ENCODE results near the gene TTF1. TPM values are rescaled to one million over a fixed set of nuclear protein-coding genes. Genes with fewer than 3 reads are reported as not detected.

TTF1 gene
- total RNA-seq, 1 donor from 2014 or later, result 22.0 TPM

- TF ChIP-seq CTCF (IDR thresholded peaks at IDR 0.05), result no peak
- Mint-ChIP-seq H3K4me1 (peaks cover 17% of the 10 kb centered on the region), H3K9me3 (no peaks in the 10 kb centered on the region), H3K27me3 (peaks cover 49% of the 10 kb centered on the region), H3K4me3 (no peak overlapping the region), H3K36me3 (ENCODE audit: low read depth) (no peaks in the 10 kb centered on the region), H3K27ac (no peak overlapping the region)
- ATAC-seq (ENCODE audit: low read depth) (no peak), DNase-seq (no peak)
- POLR2A ChIA-PET, result no interaction called here
- CTCF ChIA-PET, result interaction anchor here (0.8 kb wide), 1 partner anchor 487 kb away, joined by 4 read pairs; no protein-coding TSS in a partner anchor
- intact Hi-C loops (cut with micrococcal nuclease), result loop anchor here (10.0 kb wide), 1 partner anchor 250 kb away; the partner anchor contains the start of gene NTNG2
These were observed 8.5 kb upstream of the TTF1 start for GRCh38 chr9:132415181-132415580.

GRCh38 chr9:132414731-132415130 is 8.1 kb upstream of the TTF1 start:
- H3K4me3 Mint-ChIP-seq, result no peak overlapping the region
- peaks cover 46% of the 10 kb centered on the region for H3K27me3 Mint-ChIP-seq
- H3K9me3 Mint-ChIP-seq, result no peaks in the 10 kb centered on the region
- TF ChIP-seq CTCF (IDR thresholded peaks at IDR 0.05), result no peak
- intact Hi-C loops (cut with micrococcal nuclease), result loop anchor here (5.0 to 10.0 kb wide), 4 partner anchors 250 to 1287 kb away; partner anchors contain the start of genes GTF3C5, NTNG2 and NUP214
- CTCF ChIA-PET, result interaction anchor here (0.8 kb wide), 1 partner anchor 488 kb away, joined by 4 read pairs; no protein-coding TSS in a partner anchor
- no peak overlapping the region for H3K27ac Mint-ChIP-seq
- H3K36me3 Mint-ChIP-seq (ENCODE audit: low read depth), result no peaks in the 10 kb centered on the region
- no peak for DNase-seq
- POLR2A ChIA-PET, result no interaction called here
- H3K4me1 Mint-ChIP-seq, result peaks cover 17% of the 10 kb centered on the region
- no peak for ATAC-seq (ENCODE audit: low read depth)

GRCh38 chr9:132413926-132414325 is 7.3 kb upstream of the TTF1 start:
- Mint-ChIP-seq H3K9me3 (no peaks in the 10 kb centered on the region), H3K36me3 (ENCODE audit: low read depth) (no peaks in the 10 kb centered on the region), H3K4me1 (peaks cover 20% of the 10 kb centered on the region), H3K27ac (no peak overlapping the region), H3K27me3 (peaks cover 39% of the 10 kb centered on the region), H3K4me3 (no peak overlapping the region)
- DNase-seq, result no peak
- intact Hi-C loops (cut with micrococcal nuclease), result loop anchor here (5.0 to 10.0 kb wide), 4 partner anchors 249 to 1287 kb away; partner anchors contain the start of genes GTF3C5, NTNG2 and NUP214
- no peak for TF ChIP-seq CTCF (IDR thresholded peaks at IDR 0.05)
- POLR2A ChIA-PET, result no interaction called here
- CTCF ChIA-PET, result interaction anchor here (0.7 kb wide), 1 partner anchor 488 kb away, joined by 4 read pairs; no protein-coding TSS in a partner anchor
- no peak for ATAC-seq (ENCODE audit: low read depth)

- ATAC-seq (ENCODE audit: low read depth) (no peak), DNase-seq (no peak)
- Mint-ChIP-seq H3K27ac (no peak overlapping the region), H3K9me3 (no peaks in the 10 kb centered on the region), H3K4me3 (no peak overlapping the region), H3K27me3 (peaks cover 26% of the 10 kb centered on the region), H3K4me1 (peaks cover 24% of the 10 kb centered on the region), H3K36me3 (ENCODE audit: low read depth) (no peaks in the 10 kb centered on the region)
- ChIA-PET POLR2A (no interaction called here), CTCF (interaction anchor here (0.7 to 1.5 kb wide), 4 partner anchors 28 to 561 kb away, joined by 3 to 4 read pairs (median 3); no protein-coding TSS in a partner anchor)
- no peak for TF ChIP-seq CTCF (IDR thresholded peaks at IDR 0.05)
- intact Hi-C loops (cut with micrococcal nuclease), result loop anchor here (5.0 to 10.0 kb wide), 4 partner anchors 247 to 1285 kb away; partner anchors contain the start of genes GTF3C5, NTNG2 and NUP214
These were observed 5.4 kb upstream of the TTF1 start for GRCh38 chr9:132412089-132412488.

GRCh38 chr9:132411091-132411508 is 4.5 kb upstream of the TTF1 start:
- peak; percentile 28 for TF ChIP-seq CTCF (IDR thresholded peaks at IDR 0.05)
- DNase-seq (peak; percentile 62), ATAC-seq (ENCODE audit: low read depth) (peak; percentile 58)
- H3K27me3 Mint-ChIP-seq, result peaks cover 26% of the 10 kb centered on the region
- ChIA-PET POLR2A (no interaction called here), CTCF (no interaction called here)
- intact Hi-C loops (cut with micrococcal nuclease), result loop anchor here (1.0 to 10.0 kb wide), 9 partner anchors 96 to 1284 kb away; partner anchors contain the start of genes GTF3C5, NTNG2 and NUP214
- peak overlapping the region; percentile 78 for H3K4me3 Mint-ChIP-seq
- peaks cover 31% of the 10 kb centered on the region for H3K4me1 Mint-ChIP-seq
- H3K36me3 Mint-ChIP-seq (ENCODE audit: low read depth), result peaks cover 3% of the 10 kb centered on the region
- H3K27ac Mint-ChIP-seq, result peak overlapping the region; percentile 53
- H3K9me3 Mint-ChIP-seq, result no peaks in the 10 kb centered on the region
